ENCODE data around the gene KLHL29.
A peak's percentile ranks its signal among the peaks of the same experiment; 100 is the strongest.

The KLHL29 gene

GRCh38 chr2:23547725-23548124, 162.7 kb downstream of the KLHL29 start:
- DNase-seq = no peak

DNA sequence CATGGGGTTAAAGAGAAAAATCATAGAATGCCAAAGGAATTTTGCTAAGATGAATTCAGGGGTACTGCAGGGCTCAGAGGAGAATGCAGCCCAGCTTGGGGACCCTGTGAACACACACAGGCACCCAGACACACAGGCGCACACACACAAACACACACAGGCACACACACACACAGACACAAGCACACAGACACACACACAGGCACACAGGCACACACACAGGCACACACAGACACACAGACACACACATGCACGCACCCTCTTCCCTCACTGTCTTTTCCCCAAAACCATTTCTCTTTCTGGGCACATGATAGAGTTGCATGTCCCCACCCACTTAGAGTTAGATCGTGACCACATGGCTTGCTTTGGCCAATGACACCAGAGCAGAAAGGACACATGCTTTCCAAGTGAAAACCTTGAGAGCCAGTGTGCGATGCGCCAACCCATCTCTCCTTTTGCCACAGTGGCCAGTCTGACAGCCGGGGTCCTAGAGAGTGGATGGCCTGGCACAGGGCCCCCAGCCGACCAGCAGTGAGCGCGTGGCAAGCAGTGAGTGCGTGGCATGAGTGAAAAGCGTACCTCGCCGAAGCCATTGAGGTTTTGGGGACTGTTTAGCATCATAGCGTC, 163.3 kb downstream of the KLHL29 start:
- DNase-seq = no peak

DNA sequence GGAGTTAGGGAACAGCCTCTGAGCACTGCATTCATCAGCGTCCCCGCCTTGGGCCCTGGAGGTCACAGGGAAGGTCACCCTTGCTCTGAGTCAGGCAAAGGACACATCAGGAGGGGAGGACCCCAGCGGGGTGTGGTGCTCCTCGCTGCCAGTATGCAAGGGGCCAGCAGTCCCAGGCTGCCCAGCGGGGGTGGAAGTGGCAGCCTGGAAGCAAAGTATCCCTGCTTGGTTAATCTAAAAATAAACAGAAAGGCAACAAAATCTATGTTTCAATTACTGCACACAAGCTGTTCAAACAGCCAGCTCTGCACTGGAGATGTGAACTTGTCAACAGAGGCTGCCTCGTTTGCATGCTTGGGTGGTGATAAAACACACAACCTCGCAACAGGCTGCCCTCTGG, 164.1 kb downstream of the KLHL29 start:
- DNase-seq = no peak

DNA sequence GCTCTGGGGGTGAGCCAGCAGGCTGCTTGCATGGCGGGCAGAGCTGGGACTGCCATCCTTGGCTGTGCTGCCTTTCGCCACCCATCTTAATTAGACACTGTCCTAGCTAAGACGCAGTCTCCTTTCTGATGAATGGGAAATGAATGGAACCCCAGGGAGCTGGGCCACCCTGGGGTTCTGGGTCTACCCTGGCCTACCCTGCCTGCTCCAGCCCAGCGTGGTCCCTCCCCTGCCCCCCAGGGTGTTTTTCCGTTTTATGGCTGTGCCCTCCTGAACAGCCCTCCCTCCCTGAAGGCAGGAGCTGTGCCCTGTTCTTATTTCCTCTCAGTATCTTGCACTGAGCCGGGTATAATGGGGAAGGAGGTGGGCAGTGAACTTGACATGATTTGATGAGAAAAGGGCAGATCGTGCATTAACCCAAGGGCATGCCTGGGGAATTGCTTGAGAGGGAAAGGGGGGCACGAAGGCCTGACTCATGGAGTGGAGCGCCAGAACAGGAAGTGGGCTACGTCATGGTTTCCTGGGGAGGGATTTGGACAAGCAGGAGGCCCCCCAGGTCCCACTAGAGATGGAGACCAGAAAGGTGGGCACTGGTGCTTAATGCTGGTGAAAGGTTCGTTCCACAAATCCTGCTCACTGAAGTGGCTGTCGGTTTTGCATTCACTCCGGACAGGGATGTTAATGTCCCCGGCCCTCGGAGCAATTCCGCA, 165.0 kb downstream of the KLHL29 start:
- DNase-seq = no peak

- DNase-seq = peak in 20 of 56 donors; percentile 9 to 60 (median 38)
These were observed 165.6 kb downstream of the KLHL29 start for GRCh38 chr2:23550553-23550952.

DNA sequence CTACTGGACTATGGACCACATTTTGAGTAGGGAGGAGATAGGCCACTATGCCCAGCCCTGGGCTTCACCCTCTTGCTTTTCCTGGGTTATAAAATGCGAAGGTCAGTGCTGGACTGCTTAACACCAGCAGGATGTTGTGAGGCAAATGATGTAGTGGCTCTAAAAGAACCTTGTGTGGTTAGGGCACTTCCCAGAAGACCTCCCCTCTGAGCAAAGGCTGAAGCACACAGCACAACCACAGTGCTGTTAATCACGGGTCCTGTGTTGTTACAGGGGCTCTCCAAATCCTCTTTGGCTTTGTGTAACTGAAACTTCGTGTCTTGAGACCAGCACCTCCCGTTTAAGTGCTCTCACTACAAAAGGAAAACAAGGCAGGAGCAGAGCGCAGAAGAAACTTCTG, 166.9 kb downstream of the KLHL29 start:
- no peak for DNase-seq

GRCh38 chr2:23553561-23553960, 168.6 kb downstream of the KLHL29 start:
- DNase-seq = no peak

GRCh38 chr2:23554054-23554697, 169.2 kb downstream of the KLHL29 start:
- no peak for DNase-seq

GRCh38 chr2:23555944-23556343, 171.0 kb downstream of the KLHL29 start:
- DNase-seq = no peak

DNA sequence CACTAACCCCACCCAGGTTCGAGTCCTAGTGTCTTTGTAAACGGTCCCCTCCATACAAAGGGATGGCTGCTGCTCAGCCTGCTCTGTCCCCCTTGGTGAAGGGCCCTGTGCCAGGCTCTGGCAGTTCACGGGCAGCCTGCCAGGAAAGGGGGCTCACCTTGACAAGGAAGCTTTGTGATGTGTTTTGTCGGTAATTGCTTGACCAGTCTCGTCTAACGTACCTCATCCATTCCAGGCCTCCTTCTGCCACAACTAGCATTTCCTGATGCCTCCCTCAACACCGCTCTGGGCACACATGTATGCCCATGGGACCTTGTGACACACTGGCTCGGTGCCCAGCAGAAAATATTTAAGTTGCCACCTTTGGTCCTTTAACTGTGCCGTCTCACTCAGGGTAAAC, 171.9 kb downstream of the KLHL29 start:
- peak in 1 of 56 donors; percentile 41 for DNase-seq

GRCh38 chr2:23557455-23557854, 172.5 kb downstream of the KLHL29 start:
- DNase-seq = no peak

GRCh38 chr2:23559561-23560239, 174.7 kb downstream of the KLHL29 start:
- DNase-seq = no peak

- no peak for DNase-seq
These were observed 176.1 kb downstream of the KLHL29 start for GRCh38 chr2:23561088-23561487.

DNA sequence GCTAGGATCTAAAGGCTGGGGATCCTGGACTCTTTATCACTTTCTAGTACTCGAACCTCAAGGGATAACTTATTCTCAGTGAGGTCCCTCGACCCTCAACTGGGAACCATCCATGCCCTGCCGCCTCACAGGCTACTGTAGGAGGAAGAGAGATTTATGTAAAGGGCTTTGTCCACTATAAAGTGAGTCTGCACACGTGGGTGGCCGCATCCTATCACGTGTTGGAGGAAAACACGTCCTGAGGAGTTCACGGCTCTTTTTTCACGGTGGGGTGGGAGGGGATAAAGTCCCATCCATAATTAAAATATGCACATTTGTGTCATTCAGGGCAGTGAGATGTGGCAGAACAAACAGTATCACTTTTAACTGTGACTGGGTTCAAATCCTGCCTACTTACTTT, 176.6 kb downstream of the KLHL29 start:
- no peak for DNase-seq

GRCh38 chr2:23562143-23562542, 177.2 kb downstream of the KLHL29 start:
- no peak for DNase-seq

GRCh38 chr2:23563151-23563550, 178.2 kb downstream of the KLHL29 start:
- no peak for DNase-seq

DNA sequence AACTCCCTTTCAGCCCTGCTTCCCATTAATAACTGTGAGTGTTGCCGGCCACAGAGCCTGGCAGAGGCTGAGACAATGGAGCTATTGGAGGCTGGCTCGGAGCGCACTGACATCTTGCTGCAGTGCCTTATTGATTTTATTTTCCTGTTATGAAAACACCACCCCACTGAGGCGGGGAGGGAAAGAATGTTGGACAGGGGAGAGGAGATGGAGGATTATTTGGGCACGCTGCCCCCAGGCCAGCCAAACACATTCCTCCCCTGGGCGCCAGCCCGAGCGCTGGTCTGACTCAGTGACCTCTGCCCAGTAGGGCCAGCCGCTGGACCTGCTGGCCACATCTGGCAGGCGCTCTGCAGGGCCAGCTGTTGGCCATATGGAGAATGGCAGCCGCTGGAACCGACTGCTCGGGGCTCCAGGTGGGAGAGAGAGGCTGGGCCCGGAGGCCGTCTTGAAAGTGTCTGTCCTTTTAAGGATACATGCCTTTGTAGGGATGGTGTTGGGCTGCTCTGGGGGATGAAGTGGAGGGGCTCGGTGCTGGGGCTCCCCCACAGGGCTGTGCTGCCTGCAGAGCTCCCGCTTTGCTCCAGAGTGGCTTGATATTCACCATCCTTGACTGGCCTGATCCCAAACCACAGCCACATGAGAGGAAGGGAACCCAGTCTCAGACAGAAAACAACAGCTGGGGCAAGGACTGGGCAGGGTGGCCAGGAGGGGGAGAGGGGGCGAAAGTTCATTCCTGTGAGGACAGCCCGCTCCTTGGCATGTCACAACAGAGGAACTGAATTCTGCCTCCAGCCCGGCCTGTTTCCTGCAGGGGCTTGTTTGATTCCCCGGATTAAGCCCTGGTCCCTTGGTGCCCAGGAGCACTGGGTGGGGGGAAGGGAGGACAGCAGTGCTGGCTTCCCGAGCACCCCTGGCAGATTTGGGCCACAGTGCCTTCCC, 179.0 kb downstream of the KLHL29 start:
- DNase-seq = peak in 28 of 56 donors; percentile 8 to 74 (median 50)

DNA sequence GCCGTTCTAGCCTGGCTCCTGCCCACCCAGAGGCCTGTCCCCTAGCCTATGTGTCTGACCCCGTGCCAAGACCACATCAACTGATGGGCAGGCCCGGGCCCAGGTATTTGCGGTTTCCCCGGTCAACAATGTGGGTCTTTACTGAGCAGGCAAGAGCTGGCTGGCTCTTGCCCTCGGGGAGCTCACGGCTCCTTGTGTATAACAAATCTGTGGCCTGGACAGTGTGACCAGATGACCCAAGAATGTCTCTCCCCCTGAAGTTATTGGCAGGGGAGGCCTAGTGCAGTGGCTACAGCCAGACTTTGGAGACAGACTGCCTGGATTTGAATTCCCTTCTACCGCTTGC, 179.6 kb downstream of the KLHL29 start:
- DNase-seq = no peak

GRCh38 chr2:23565374-23565773, 180.4 kb downstream of the KLHL29 start:
- no peak for DNase-seq

DNA sequence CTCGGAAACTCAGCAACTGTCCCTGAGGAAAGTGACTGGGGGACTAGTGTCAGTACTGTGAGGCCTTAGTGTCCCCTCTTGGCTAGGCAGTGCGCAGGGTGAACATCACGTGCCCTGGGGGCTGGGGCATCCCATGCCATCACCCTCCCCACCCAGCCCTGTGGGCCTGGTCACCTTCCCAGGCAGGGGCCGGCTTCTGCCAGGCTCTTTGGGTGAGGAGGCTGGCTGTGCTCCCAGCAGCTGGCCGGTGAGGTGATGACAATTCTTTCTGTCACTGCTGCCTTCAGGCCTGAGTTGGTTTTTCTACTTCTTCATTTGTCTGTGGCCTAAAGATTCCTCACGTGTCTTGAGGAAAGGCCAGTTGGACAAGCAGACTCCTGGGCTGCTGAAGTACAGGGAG, 180.8 kb downstream of the KLHL29 start:
- peak in 1 of 56 donors; percentile 21 for DNase-seq
